Mesenteric fat pad (tissue), 1 donor: ENCODE results near the gene TOMM22. TPM values are rescaled to one million over a fixed set of nuclear protein-coding genes. Genes with fewer than 3 reads are reported as not detected.
A peak's percentile ranks its signal among the peaks of the same experiment; 100 is the strongest.
"Not testable (repeated sequence)": the region's sequence is repeated elsewhere in the genome, so short reads cannot be mapped to it uniquely, and the experiment has no call there.

Experiments
- DNase-seq: peaks from one replicate; pipeline ENCODE4 v3.0.0-alpha.2; 2020; ENCODE audit warnings: low spot score
- long read RNA-seq: library from polyadenylated mRNA; unstranded; transcript quantifications from one replicate; pipeline ENCODE4 v2.0.0, GENCODE V29; 2020
- total RNA-seq: library from RNA; stranded (reverse); fragmentation: NEBNext Ultra II Directional; extraction: Animal tissue kit (Norgen Biotek cat#: 25700); gene quantifications from one replicate; pipeline ENCODE4 v1.2.1, GENCODE V29; 2021
- donor health status: DM: yes; HTN: yes; CAD: no.

Gene TOMM22
- total RNA-seq, result 71.1 TPM
- long read RNA-seq, transcript TOMM22-201 (4 exons, 2,040 nt), result major isoform, 115 of 119 reads
- long read RNA-seq, partial matches to known transcripts, result 0 of 119 reads
- long read RNA-seq, other reads (novel, unspliced or antisense), result 2 of 119 reads

DNA sequence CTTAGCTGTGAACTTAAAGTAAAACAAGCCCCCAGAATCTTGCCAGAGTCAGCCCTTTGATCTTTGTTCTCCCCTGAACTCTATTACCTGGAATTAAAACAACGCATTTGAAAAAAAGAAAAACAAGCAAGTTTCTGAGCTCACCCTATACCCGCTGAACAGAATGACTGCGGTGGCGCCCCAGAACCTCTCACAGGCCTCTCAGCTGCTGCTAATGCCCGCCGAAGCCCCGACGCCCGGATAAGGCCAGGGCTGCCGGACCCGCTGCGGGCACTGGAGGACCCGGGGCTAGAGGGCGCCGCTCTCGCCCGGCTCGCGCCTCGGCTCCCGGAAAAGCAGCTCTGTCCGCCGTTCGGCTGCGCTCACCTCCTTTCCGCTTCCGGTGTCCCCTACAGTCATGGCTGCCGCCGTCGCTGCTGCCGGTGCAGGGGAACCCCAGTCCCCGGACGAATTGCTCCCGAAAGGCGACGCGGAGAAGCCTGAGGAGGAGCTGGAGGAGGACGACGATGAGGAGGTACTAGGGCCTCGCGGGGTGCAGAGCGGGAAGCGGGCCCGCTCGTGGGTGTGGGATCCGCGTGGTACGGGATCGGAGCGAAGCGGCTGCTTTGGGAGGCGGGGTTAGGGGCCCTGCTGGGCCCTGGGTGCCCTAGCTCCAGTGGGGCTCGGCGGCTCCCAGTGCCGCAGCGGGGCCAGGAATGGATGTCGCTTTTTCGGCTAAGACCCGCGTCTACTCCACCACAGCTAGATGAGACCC is at the start of gene TOMM22:
Gene TOMM22, plus strand, starts transcription at position 376 of the 754 bp plus-strand sequence. Its CDS starts 22 bp downstream, at position 398.
- peak; percentile 97 for DNase-seq

DNA sequence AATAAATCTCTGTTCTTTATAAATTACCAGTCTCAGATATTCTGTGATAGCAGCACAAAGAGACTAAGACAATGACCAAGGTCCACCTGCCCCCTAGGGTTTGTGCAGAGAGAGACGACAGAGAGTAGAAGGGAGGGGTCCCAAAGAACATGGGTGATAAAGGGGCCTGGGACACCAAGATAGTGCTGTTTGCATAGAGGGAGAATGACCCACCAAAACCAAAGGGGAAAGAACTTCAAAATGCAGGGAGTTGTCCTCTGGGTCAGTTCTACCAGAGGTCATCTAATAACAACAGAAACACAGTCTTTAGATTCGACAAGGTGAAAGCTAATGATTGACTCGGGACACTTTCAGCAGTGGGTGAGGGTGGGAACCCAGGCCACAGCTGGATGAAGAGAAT is 49.2 kb upstream of the TOMM22 start:
- DNase-seq, result no peak

DNA sequence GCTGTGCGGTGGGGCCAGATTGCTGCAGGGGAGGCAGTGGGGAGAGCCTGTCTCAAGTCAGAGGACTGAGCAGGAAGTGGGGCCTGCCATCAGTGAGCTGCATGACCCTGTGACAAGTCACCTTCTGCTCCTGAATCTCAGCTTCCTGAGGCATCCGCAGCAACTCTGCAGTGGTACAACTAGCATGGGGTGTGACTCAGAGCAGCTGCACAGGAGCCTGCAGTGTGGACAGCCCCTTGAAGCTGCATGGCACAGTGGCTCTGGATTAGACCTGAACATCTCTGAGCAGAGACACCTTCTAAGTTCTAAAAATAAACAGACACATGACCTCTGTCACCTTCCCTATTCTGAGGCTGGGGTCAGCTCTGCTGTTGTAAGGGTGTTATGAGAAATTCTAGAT is 43.5 kb upstream of the TOMM22 start:
- no peak for DNase-seq

DNA sequence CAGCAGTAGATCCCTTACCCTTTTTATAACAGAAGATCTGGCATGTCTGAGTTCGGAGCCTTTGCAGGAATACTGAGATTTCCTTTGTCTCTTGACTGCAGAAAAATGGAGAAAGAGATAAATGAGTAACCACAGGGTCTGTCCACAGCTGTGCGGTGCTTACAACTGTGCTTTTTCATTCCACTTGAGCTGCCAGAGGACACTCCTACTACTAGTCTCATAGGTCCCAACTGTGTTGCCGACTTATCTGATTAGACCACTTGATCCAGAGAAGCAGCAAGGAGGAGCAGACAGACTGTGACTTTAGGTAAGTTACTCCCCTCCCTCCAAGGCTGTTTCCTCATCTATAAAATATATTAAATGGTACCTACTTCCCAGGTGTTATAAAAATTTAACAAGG is 43.0 kb upstream of the TOMM22 start:
- no peak for DNase-seq

DNA sequence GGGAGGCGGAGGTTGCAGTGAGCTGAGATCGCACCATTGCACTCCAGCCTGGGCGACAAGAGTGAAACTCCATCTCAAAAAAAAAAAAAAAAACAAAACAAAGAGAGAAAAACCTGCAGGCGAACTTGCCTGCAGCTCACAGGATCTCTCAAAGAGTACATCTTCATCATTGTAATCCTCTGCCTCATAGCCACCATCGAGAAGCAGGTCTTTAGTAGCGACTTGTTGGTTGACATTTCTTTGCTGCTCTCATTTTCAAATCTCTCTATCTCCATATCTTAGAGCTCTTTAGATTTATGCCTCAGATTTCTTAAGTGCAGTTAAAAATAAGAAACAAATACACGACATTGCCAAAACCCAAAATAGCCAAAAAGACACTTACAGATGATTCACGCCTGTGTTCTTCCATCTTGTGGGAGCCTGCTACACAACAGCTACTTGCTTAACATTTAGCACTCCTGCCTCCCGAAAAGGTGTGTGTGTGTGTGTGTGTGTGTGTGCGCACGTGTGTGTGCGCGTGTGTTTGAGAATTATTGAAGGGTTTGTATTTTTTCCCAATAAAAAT is 40.2 kb upstream of the TOMM22 start:
- DNase-seq, result no peak

DNA sequence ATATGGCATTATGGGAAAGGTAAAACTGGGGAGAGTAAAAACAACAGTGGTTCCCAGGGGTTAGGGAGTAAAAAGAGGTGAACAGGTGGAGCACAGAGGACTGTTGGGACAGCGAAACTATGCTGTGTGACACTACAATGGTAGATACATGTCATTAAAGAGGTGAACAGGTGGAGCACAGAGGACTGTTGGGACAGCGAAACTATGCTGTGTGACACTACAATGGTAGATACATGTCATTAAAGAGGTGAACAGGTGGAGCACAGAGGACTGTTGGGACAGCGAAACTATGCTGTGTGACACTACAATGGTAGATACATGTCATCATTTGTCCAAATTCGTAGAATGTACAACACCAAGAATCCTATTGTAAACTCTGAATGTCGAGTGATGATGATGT is 37.5 kb upstream of the TOMM22 start:
- not testable (repeated sequence) for DNase-seq

DNA sequence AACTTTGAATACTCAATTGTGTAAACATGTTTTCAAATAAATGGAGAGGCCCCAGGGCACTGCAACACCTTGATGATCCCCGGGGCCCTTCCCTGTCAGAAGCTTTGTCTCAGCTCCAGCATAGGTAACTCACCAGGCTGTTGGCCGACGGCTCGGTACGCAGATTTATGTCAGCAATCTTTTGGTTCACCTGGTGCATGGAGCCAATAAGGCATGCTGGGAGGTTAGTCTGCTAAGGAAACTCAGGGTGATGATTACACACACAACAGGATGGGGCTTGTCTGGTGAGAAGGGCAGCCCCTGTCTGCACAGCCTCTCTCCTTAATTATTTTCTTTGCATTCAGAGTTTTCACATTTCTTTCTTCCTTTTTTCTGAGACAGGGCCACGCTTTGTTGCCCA is 36.3 kb upstream of the TOMM22 start:
- DNase-seq, result no peak

DNA sequence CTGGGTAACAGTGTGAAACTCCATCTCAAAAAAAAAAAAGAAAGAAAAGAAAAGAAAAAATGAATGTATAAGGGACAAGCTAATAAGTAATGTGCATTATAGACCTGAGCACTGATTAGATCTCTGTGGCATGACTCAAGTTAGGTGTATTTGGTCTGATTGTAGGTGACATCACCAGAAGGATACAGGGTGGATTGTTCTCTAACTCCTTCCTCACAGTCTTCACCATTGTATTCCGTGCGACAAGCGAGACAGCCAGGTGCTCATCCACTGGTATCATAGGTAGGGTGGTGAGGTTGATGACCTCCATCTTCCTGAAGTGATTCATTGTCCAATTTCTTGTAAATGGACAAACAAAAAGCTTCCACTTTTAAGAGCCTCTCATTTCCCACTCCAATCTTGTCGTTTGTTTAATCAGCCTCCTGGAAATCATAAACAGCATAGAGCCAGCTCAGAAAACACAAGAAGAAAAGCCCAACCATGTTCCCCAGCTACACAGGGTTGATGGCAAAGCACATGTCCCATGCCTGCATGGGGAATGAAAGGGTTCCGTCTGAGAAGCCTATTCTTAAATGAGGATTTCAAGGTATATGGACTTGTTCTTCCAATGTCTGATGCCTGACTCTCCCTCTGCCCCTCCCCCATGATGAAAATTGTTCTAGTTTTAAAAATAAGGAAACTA is 31.8 kb upstream of the TOMM22 start:
- DNase-seq, result no peak

DNA sequence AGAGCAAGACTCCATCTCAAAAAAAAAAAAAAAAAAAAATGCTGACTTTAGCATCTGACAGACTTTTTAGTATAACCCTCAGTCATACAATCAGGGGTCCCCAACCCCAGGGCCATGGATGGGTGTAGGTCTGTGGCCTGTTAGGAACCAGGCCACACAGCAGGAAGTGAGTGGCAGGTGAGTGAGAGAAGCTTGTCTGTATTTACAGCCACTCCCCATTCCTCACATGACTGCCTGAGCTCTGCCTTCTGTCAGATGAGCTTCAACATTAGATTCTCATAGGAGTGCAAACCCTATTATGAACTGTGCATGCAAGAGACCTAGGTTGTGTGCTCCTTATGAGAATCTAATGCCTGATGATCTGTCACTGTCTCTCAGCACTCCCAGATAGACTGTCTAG is 28.9 kb upstream of the TOMM22 start:
- no peak for DNase-seq

DNA sequence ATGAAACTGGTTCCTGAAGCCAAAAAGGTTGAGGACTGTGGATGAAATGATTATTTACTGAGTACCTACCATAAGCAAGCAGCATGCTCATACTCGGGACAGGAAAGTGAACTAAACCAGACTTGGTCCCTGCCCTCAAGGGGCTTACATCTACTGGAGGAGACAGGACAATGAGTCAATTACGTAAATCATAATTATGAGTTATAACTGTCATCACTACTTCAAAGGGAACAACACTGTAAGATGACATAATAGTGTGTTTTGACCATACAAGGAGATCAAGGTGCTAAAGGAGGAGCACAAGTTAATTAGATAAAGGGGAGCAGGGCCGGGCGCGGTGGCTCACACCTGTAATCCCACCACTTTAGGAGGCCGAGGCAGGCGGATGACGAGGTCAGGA is 28.0 kb upstream of the TOMM22 start:
- no peak for DNase-seq

DNA sequence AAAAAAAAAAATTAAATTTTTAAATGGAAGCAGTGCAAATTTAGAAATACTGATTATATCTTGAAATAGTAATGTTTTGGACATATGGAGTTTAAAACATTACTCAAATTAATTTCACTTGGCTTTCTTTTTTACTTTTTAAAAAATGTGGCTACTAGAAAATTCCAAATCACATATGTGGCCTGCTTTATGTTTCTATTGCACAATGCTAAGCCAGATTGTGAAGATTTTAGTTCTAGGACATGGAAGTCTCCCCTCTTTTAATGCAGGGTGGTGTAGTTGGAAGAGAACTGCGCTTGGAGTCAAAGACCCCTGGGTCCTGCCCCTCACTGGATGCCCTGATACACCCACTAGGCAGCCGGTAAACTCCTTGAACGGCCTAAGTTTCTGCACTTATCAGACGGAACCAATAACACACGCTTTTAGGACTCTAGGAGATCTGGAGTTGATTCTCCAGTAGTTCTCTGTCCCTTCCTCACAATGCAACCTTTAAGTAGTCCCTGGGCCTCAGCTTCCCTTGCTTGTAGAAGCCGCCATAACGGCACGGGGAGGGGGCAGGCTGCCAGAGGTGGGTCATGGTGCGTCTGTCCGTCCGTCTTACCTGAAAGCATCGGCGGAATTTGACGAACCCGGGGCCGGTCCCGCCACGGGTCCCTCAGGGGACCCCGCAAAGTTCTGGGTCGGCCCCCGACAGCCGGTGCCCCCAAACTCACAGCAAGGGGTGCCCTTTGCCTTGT is 26.1 kb upstream of the TOMM22 start:
- no peak for DNase-seq

DNA sequence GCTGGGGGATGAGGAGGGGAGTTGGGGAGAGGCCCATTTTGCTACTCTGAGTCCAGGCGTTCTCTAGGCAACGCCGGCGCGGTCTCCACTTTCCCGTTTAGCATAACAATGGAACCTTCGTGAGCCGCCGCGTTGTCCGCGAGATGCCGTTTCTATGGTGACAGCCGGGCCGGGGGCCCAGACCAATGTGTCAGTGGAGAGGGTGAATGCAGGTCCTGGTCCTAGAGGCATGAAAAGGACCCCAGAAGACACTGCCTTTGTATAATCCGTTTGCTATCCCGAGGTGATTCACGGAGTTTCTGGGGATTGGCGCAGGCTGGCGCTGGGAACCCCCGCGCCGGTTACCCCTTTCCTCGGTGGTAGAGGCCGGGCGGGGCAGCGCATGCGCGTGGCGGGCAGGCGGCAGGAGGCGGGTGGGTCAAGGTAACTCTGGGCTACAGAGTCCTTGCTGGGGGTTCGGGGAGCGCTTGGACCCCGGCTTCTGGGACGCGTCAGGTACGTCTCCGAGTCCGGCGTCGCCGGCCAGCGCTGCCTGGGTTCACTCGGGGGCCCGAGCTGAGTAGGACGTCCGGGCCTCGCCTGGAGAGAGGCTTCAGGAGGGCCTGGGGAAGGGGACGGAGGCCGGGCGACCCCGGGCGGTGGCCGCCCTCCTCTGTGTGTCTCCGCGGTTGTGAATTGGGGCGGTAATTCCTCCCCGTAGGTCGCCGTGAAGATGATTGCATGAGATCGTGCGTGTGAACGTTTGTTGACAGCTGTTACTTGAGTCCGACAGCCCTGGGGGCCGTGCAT is 25.3 kb upstream of the TOMM22 start, which contains the start of the genes CBY1 and FAM227A:
Gene CBY1, plus strand, starts transcription at position 383 of the 789 bp plus-strand sequence. CDS start 11,417 bp downstream, outside the sequence.
Gene FAM227A, minus strand, starts transcription at position 137 of the 789 bp plus-strand sequence. CDS start 6,224 bp downstream, outside the sequence.
- peak; percentile 95 for DNase-seq

DNA sequence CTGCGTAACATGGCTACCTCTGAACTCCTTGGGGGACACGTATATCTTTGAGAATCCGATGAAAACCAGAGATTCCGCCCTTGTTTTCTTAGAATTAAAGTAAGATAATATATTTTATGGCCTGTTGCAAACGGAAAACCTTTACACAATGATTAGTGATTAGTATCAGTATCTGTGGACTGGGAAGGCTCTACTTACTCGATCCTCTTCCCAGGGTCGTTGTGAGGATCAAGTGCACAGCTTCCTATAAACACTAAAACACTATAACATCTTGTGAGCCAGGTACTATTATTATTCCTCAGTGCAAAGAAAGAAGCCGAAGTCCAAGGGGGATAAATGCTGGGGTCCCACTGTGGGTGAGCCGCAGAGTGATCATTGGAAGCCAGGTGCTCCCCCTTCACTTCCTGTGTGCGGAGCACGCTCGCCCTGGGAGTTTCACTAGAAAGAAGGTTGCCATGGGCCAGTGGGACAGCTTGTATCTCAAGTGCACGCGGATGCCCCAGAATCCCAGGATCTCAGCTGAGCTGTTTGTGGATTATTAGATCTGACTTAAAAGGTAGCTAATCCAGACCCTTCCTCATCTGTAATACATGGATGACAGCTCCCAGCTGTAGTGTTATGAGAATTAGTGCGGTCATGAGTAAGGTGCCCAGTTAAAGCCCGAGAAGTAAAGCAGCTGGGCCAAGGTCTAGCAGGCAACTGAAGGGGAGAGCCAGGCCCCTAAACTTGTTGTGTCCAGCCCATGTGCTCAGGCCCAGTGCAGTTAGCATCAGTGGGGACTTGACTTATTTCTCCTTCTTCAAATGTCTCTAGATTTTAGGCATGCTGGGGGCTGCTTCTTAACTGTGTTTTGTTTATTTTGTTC is 24.5 kb upstream of the TOMM22 start:
- no peak for DNase-seq

DNA sequence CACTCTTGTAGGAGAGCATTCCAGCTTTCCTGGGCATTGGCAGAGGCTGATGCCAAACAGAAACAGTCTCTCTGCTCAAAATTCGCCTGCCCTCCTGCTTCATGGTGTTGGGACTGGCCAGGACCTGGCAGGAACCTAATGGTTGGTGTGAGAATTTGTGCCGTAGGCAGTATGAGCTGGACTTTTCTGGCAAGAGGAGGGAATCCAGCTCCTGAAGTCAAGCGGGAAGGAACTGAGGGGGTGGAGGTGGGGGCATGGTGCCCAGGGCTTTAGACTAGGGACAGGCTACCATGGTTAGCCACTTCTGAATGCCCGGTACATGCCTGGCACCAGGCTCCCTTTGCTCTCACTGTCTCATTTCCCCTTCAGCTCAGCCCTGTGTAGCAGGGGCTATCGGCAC is 6.9 kb upstream of the TOMM22 start:
- no peak for DNase-seq

DNA sequence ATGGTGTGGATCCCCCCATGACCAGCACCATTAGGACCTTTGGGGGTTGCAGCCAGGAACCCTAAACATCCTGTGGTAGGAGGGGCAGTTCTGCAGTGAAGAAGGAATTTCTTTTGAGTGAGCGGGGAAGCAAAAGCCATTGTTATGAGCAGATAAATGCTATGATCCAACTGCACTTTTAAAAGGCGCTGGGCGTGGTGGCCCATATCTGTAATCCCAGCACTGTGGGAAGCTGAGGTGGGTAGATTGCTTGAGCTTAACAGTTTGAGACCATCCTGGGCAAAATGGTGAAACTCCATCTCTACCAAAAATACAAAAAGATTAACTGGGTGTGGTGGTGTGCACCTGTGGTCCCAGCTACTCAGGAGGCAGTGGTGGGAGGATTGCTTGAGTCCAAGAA is 5.9 kb upstream of the TOMM22 start:
- DNase-seq, result no peak

DNA sequence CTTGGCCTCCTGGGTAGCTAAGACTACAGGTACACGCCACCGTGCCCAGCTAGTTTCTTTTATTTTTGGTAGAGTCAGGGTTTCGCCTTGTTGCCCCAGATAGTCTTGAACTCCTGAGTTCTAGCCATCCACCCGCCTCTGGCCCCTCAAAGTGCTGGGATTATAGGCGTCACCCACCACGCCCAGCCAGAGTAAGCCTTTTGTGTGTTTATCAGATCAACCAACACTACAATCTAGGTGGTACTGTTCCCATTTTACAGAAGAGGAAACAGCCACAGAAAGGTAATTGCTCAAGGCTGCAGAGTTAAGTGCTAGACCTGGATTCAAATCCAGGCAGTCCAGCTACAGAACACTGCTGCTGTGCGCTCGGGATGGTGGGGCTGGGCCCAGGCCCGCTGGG is 3.1 kb downstream of the TOMM22 start:
- no peak for DNase-seq

DNA sequence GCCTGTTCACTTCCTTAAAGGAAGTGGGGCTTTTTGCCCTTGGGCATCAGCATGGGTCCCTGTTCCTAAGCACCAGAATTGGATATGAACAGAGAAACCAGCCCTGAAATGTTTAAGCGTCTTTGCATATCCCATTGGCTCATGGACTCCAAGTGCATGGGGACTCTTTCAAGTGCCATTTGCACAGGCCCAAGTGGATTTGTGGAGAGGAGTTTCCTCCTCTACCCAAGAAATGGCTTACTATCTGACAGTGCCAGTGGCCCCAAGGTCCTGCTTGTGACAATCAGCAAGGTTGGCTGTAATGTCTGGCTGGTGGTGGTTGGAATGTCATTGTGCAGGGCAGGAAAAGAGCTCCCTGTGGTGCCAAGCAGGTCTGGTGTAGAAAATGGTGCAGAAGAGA is 4.0 kb downstream of the TOMM22 start:
- no peak for DNase-seq

DNA sequence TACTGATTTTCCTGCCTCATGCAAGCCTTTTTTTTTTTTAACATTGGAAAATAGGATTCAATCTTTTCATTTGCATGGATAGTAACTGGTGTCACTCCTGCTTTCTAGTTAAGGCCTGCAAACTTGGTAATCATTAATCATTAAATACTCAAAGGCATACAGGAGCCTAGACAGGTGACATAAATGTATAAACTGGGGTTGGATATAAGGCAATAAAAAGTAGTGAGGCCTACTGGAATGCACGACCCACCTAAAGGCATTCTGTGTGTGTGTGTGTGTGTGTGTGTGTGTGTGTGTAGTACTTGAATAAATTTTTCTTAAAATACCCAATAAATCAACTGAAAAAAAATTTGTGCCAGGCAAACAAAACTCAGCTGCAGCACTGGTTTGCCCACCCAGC is 7.9 kb downstream of the TOMM22 start:
- no peak for DNase-seq

DNA sequence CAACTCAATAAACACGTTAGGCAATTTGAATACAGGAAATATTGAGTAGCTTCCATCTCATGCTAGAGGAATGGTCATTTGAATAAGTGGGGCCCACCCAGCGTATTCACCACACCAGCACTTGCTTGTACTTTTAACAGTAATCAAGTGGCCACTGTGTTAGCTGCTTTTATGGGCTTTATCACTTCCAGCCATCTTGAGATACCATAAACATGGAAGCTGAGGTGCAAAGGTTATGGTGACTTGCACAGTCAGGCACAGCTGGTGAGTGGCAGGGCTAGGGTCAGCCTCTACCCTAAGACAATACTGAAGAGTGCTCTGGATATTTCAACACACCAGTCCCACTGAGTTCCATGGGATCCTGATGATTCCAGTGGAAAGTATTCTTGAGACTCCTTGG is 12.3 kb downstream of the TOMM22 start:
- DNase-seq, result no peak

DNA sequence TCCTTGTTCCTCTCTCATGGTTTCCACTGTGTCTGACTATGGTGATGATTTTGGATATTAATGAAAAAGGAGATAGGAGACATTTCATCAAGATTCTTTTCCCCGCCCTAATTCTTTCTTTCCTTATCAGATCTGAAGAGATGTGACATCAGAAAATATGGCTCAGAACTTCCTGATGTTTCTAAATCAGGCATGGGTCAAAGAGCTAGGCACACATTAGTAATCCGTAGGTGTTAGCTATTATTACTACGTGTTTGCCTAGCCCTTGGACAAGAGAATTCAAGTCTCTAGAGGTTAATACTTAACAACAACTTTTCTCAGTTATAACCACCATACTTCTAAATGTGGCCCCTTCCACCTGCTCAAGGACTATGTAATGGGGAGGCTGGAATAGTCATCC is 13.2 kb downstream of the TOMM22 start:
- no peak for DNase-seq
